Measurements from ENCODE around the gene PRKAR1A.

PRKAR1A gene

DNA sequence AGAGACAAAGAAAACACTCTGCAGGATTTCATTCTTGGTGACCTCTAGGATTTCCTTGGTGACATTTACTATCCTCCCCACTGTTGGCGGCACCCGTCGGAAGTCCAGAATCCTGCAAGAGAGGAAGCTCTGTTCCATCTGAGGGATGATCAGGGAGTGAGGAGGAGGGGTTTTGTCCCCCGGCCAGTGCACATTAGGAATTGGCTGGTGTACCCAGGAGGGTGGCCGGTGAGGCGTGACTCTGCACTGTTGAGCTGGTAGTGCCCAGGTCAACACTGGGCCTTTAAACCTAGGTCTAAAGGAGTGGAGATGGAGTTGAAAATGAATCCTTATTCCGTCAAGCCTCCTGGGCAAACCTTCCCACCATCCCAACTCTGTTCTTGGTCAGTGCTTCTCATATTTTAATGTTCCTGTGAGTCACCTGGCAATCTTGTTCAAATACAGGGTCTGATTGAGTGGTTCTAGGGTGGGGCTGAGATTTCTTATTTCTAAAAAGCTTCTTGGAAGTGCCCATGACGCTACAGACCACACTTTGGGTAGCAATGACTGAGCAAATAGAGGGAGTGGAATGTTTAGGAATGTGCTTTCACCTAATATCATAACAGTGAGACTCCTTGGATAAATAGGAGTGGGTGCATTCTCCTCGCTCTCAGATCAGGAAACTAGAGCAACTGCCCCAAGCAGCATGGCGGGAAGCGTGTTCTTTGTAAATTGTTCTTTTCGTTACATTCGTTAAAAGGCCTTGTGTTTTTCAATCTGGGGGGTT, 30.7 kb downstream of the PRKAR1A start:
- no peak for DNase-seq (ENCODE audit: low read depth in 2 of 2)

DNA sequence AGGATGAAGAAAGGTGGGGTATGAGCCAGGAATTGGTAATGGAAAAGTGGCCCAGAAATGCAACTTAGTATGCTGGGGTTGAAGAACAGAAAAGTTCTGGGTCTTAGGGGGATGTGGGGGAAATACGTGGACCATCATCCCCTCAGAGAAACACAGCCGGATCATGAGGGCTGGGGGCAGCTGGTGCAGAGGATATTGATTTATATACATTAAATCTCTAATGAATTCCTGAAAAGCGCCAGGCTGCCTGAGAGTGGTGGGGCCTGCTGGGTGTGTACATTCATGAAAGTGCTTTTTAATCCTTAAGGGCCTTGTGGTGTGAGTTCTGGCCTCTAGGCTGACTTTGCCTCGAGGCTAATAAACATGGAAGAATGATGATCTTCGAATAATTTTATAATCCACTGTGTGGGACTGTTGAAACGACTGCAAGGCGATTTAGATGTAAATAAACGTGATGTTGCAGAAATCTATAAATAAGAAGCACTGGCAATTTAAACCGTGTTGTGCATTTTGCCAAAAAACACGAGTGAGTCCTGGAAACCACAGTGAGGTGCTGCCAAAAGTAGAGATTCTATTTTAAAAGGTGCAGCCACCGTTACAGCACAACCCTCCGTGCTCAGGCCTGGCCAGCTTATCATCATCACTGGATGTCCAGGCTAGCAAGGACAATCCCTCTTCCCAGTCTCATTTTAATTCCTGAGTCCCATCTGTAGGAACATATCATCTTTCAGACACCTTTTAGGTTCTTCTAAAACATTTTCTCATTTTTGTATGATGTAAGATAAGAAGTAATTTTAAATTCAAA, 32.1 kb downstream of the PRKAR1A start:
- DNase-seq (ENCODE audit: low read depth in 2 of 2) = no peak

DNA sequence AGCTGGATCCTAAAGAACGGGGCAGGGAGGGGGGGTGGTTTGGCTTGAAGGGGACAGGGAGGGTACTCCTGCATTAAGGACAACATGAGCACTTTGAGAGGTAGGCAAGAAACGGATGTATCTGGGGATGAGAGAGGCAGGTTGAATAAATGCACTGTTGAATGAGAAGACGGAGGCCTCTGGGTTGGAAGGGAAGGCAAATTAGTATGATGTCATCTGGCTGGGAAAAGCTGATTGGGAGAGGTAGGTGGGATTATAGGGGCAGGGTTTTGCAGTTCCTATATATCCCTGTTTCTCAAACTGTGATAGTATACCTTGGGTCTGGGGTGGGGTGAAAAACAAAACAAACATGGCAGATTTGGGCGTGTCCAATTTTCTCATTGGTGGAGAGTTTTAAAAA, 44.3 kb downstream of the PRKAR1A start:
- no peak for DNase-seq (ENCODE audit: low read depth in 2 of 2)

- DNase-seq (ENCODE audit: low read depth in 2 of 2) = no peak
Observed at GRCh38 chr17:68559316-68559715, 47.1 kb downstream of the PRKAR1A start.

DNA sequence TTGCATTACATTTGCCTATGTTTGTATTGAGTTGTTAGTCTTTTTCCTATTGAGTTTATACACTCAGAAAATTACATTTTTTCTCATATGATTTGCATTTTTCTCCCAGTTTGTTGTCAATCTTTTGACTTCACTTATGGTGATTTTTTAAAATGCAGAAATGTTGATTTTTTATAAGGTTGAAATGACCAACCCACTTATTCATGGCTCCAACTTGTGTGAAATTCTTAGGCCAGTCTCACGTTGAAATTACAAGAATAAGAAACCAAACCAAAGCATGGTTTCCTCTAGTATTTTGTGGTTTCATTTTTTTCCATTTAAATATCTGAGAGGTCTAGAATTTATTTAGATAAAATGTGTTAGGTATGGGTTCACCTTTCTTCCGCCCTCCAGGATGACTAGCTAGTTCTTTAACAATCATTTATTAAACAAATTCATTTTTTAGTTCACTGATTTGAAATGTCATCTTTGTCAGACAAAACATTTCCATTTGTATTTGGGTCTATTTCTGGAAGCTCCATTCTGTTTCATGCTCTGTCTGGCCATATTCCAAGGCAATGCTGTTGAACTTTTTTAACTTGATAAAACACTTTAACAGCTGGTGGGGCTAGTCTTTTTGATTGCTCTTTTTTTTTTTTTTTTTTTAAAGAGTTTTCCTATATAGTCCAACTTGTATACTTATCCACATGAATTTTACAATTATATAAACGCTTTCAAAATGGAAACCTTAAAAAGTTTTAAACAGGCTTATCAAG, 48.9 kb downstream of the PRKAR1A start:
- no peak for DNase-seq (ENCODE audit: low read depth in 2 of 2)

DNA sequence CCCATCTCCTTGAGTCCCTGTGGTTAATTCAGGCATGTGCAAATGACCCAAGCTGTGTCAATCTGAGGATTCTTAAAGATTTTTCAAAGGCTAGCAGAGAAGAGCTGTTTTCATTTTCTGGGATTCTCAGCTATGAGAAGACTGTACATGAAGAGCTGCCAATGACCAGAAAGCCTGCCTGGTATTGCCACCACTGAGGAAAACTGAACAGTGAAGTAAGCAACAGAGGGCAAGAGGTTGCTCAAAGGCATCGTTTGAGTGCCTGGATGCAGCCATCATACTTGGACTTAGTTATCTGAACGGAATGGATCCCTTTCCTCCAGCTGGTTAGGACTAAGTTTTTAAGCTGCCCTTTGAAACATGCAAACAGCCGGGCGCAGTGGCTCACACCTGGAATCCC, 50.5 kb downstream of the PRKAR1A start:
- no peak for DNase-seq (ENCODE audit: low read depth in 2 of 2)

- no peak for DNase-seq (ENCODE audit: low read depth in 2 of 2)
Observed at GRCh38 chr17:68564415-68565111, 52.3 kb downstream of the PRKAR1A start.

- no peak for DNase-seq (ENCODE audit: low read depth in 2 of 2)
Observed at GRCh38 chr17:68565661-68566441, 53.6 kb downstream of the PRKAR1A start.

GRCh38 chr17:68566442-68566738, 54.2 kb downstream of the PRKAR1A start:
- DNase-seq (ENCODE audit: low read depth in 2 of 2) = no peak

DNA sequence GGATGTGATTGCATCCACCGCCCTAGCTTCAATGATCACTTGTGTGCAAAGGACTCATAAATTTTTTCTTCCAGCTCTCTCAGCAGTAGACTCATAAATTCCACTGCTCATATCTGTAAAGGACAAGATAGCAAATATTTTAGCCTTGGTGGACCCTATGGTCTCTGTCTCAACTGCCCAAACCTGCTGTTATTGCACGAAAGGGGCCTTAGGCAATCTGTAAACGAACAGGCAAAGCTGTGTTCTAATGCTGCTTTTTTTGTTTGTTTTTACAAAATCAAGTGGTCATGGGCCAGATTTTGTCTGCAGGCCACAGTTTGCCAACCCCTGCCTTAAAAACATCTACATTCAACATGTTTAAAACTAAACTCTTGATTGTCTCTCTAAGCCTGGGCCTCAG, 54.8 kb downstream of the PRKAR1A start:
- DNase-seq (ENCODE audit: low read depth in 2 of 2) = no peak

GRCh38 chr17:68567581-68567980, 55.4 kb downstream of the PRKAR1A start:
- no peak for DNase-seq (ENCODE audit: low read depth in 2 of 2)

DNA sequence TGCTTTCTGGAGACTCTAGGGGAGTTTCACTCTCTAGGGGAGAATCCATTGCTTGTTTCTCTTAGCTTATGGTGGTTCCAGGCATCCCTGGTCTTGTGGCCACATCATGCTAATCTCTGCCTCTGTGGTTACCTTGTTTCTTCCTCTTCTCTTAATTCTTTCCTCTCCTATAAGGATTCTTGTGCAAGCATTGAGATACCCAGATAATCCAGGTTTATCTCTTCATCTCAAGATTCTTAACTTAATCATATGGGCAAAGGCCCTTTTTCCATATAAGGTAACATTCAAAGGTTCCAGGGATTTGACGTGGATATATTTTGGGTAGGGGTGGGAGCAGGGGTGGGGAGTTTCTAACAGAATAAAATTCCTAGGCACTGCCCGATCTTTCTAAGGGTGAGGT, 56.4 kb downstream of the PRKAR1A start:
- DNase-seq (ENCODE audit: low read depth in 2 of 2) = no peak

DNA sequence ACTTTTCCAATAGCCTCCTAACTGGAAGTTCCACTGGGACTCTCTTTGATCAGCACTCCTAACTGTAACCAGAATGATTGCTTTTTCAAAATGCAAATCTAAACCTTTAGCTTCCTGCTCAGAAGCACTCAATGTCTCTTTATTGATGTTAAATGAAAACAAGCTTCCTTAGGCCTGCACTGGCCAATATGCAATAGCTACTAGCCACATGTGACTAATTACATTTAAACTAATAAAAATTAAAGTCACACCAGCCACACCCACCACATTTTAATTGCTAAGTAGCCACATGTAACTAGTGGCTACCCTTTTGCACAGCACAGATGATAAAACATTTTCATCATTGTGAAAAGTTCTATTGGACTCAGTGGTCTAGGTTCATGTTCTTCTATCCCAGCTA, 57.1 kb downstream of the PRKAR1A start:
- no peak for DNase-seq (ENCODE audit: low read depth in 2 of 2)

DNA sequence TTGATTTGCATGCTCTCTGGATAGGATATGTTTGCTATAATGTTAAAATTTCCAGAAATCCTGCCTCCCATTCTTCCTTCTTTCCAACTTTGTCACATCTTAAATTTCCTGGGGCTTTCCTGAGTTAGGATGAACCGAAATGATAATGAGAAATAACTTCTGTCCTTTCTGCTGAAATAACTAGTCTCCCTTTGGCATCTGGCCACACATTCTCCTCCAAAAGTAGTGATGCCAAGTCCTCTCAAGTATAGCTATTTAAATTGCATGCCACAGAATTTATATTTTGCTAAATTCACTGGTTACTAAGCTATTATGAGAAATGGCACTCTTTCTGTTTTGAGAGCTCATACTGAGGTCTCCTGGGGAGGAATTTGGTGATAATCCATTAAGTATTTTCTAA, 58.3 kb downstream of the PRKAR1A start:
- DNase-seq (ENCODE audit: low read depth in 2 of 2) = no peak

DNA sequence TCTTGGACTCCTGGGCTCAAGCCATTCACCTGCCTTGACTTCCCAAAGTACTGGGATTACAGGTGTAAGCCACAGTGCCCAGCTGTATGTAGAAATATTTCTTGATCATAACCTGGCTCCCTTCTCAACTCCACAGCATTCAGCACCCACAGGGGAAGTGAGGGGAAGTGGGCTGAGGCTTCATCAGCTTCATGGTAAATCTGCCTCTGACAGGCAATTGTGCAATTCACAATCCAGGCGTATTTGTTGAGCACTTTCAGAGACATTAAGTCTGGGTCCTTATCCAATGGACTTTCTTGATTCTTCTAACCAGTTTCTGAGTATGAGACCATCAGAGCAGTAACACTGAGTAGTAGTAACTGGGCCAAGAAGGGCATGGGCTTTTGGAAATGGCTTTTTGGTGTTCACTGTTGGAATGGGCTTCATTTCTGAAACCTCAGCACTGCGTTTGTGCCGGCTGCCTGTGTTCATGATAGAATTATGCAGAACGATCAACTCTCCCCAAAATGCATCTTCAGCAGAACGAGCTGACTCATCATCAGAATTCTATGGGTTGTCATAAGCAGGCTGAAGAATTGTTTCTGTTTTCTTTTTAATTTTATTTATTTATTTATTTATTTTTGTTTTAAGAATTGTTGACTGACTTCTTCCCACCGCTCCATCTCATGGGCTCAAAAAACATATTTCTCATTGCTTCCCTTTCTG, 60.1 kb downstream of the PRKAR1A start:
- no peak for DNase-seq (ENCODE audit: low read depth in 2 of 2)

- DNase-seq (ENCODE audit: low read depth in 2 of 2) = no peak
Observed at GRCh38 chr17:68573338-68573737, 61.1 kb downstream of the PRKAR1A start.

- no peak for DNase-seq (ENCODE audit: low read depth in 2 of 2)
Observed at GRCh38 chr17:68576137-68576536, 63.9 kb downstream of the PRKAR1A start.

- DNase-seq (ENCODE audit: low read depth in 2 of 2) = no peak
Observed at GRCh38 chr17:68576811-68577496, 64.7 kb downstream of the PRKAR1A start.

DNA sequence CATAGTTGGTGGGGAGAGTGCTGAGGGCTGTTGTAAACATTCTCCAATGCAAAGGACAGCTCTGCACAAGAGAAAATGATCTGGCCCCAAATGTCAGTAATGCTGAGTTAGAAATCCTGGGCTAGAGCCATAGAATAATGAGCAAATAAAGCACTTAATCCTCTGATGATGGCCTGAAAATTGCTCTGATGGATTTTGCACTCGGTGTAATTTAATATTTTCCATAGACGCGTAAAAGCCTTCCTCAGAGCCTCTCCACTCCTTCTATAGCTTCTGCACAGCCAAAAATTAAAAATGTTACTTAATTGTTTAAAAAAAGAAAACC, 65.2 kb downstream of the PRKAR1A start:
- DNase-seq (ENCODE audit: low read depth in 2 of 2) = no peak

DNA sequence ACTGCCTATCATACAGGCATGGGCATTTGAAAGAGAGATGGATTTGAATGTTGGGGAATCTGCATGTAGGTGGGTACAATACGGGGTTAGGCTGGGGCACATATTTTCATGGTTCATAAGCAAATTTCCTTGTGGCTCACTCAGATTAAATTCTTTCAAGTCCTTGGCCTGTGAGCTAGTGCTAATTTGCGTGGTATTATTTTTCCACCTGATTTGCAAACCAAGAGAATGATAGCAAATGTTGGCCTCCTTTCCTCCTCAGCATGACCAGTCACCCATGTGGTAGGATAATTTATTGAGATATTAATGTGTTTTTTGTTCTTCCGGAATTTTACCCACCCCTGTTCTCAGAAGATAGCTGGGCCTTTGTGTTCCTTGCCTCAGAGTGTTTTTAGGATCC, 66.0 kb downstream of the PRKAR1A start:
- no peak for DNase-seq (ENCODE audit: low read depth in 2 of 2)

All from stimulated activated CD8-positive, alpha-beta memory T cell treated with anti-CD3 and anti-CD28 coated beads, Interleukin-2, amount 100 ng/mL, for 1 hour (primary cell).